HEK293 (cell line): ENCODE results near the gene DOK3.

ENCODE experiments used
- BCL6B ChIP-seq: fragments of 450-650 bp; formaldehyde crosslinking; IDR thresholded peaks from 2 replicates; pipeline ENCODE4 v1.5.1; 2017; ENCODE audit warnings: missing biosample characterization, missing genetic modification characterization
- HIC1 ChIP-seq: fragments of 450-650 bp; formaldehyde crosslinking; IDR thresholded peaks from 2 replicates; pipeline ENCODE4 v1.5.1; 2016; ENCODE audit warnings: missing biosample characterization, missing genetic modification characterization
- IKZF3 ChIP-seq: fragments of 450-650 bp; IDR thresholded peaks from 2 replicates; pipeline ENCODE4 v1.5.0; 2018; ENCODE audit warnings: missing biosample characterization, mild to moderate bottlenecking, missing genetic modification characterization, moderate library complexity
- REST ChIP-seq: fragments of 450-650 bp; formaldehyde crosslinking; IDR thresholded peaks from 2 replicates; pipeline ENCODE4 v1.5.1; 2016; ENCODE audit warnings: missing biosample characterization, missing genetic modification characterization
- SP2 ChIP-seq: fragments of 450-650 bp; formaldehyde crosslinking; IDR thresholded peaks from 2 replicates; pipeline ENCODE4 v1.5.1; 2016; ENCODE audit warnings: missing biosample characterization, missing genetic modification characterization
- SP3 ChIP-seq: fragments of 450-650 bp; formaldehyde crosslinking; IDR thresholded peaks from 2 replicates; pipeline ENCODE4 v1.5.1; 2016; ENCODE audit warnings: missing biosample characterization, missing genetic modification characterization
- TSHZ1 ChIP-seq: fragments of 450-650 bp; formaldehyde crosslinking; IDR thresholded peaks from 2 replicates; pipeline ENCODE4 v1.5.1; 2016; ENCODE audit warnings: missing biosample characterization, missing genetic modification characterization, borderline replicate concordance
- WT1 ChIP-seq: fragments of 450-650 bp; formaldehyde crosslinking; IDR thresholded peaks from 2 replicates; pipeline ENCODE4 v1.5.1; 2016; ENCODE audit warnings: missing biosample characterization, missing genetic modification characterization
- ZFP37 ChIP-seq: fragments of 450-650 bp; formaldehyde crosslinking; IDR thresholded peaks from 2 replicates; pipeline ENCODE4 v1.5.1; 2016; ENCODE audit warnings: missing biosample characterization, missing genetic modification characterization
- ZNF114 ChIP-seq: fragments of 450-650 bp; formaldehyde crosslinking; IDR thresholded peaks from 2 replicates; pipeline ENCODE4 v1.5.0; 2017; ENCODE audit warnings: missing biosample characterization, missing genetic modification characterization
- ZNF138 ChIP-seq: fragments of 450-650 bp; formaldehyde crosslinking; IDR thresholded peaks from 2 replicates; pipeline ENCODE4 v1.5.1; 2016; ENCODE audit warnings: missing biosample characterization, missing genetic modification characterization, borderline replicate concordance
- ZNF157 ChIP-seq: fragments of 450-650 bp; formaldehyde crosslinking; IDR thresholded peaks from 2 replicates; pipeline ENCODE4 v1.5.1; 2016; ENCODE audit warnings: missing biosample characterization, missing genetic modification characterization
- ZNF18 ChIP-seq: fragments of 450-650 bp; formaldehyde crosslinking; IDR thresholded peaks from 2 replicates; pipeline ENCODE4 v1.5.1; 2016; ENCODE audit warnings: missing biosample characterization, missing genetic modification characterization
- ZNF223 ChIP-seq: fragments of 450-650 bp; formaldehyde crosslinking; IDR thresholded peaks from 2 replicates; pipeline ENCODE4 v1.5.1; 2016; ENCODE audit warnings: missing biosample characterization, missing genetic modification characterization
- ZNF335 ChIP-seq: fragments of 450-650 bp; formaldehyde crosslinking; conservative IDR thresholded peaks from 2 replicates; pipeline ENCODE4 v1.5.1; 2016; ENCODE audit warnings: missing biosample characterization, missing genetic modification characterization
- ZNF488 ChIP-seq: fragments of 450-650 bp; formaldehyde crosslinking; IDR thresholded peaks from 2 replicates; pipeline ENCODE4 v1.5.1; 2016; ENCODE audit warnings: missing biosample characterization, missing genetic modification characterization
- ZNF596 ChIP-seq: fragments of 450-650 bp; IDR thresholded peaks from 2 replicates; pipeline ENCODE4 v1.5.0; 2018; ENCODE audit warnings: missing biosample characterization, mild to moderate bottlenecking, missing genetic modification characterization, moderate library complexity
- ZNF629 ChIP-seq: fragments of 450-650 bp; formaldehyde crosslinking; IDR thresholded peaks from 2 replicates; pipeline ENCODE4 v1.5.1; 2017; ENCODE audit warnings: missing biosample characterization, missing genetic modification characterization
- ZNF645 ChIP-seq: fragments of 450-650 bp; formaldehyde crosslinking; IDR thresholded peaks from 2 replicates; pipeline ENCODE4; 2016; ENCODE audit warnings: missing biosample characterization, missing genetic modification characterization
- ZNF707 ChIP-seq: fragments of 450-650 bp; formaldehyde crosslinking; IDR thresholded peaks from 2 replicates; pipeline ENCODE4 v1.5.1; 2016; ENCODE audit warnings: missing biosample characterization, missing genetic modification characterization
- ZNF747 ChIP-seq: fragments of 450-650 bp; formaldehyde crosslinking; IDR thresholded peaks from 2 replicates; pipeline ENCODE4 v1.5.1; 2016; ENCODE audit warnings: missing biosample characterization, missing genetic modification characterization
- ZSCAN23 ChIP-seq: fragments of 450-650 bp; formaldehyde crosslinking; IDR thresholded peaks from 2 replicates; pipeline ENCODE4 v1.5.1; 2016; ENCODE audit warnings: missing biosample characterization, missing genetic modification characterization
- ZSCAN4 ChIP-seq: fragments of 450-650 bp; formaldehyde crosslinking; IDR thresholded peaks from 2 replicates; pipeline ENCODE4 v1.5.1; 2017; ENCODE audit warnings: missing biosample characterization, missing genetic modification characterization

Gene DOK3

GRCh38 chr5:177516601-177517568 is 7.3 kb upstream of the DOK3 start, which contains the start of gene DDX41 (continued):
- TF ChIP-seq HIC1 (peak; percentile 99), IKZF3 (tag by site-specific recombination) (peak; percentile 97), ZSCAN4 (tag by site-specific recombination) (no peak; the same call in 1 of the 2 replicates), ZNF138 (no peak), SP3 (peak; percentile 89), ZNF114 (tag by site-specific recombination) (no peak), ZNF335 (tag by site-specific recombination) (peak; percentile 98), ZSCAN23 (no peak), ZNF223 (tag by site-specific recombination) (no peak), ZNF488 (tag by site-specific recombination) (no peak), ZNF645 (tag by site-specific recombination) (no peak), SP2 (tag by site-specific recombination) (peak; percentile 94), ZNF629 (peak; percentile 94), ZNF596 (tag by site-specific recombination) (no peak), ZNF157 (tag by site-specific recombination) (no peak), REST (0 out of 2 replicates have a peak, but pooled peaks have one; percentile 31), ZNF747 (no peak), BCL6B (no peak), ZNF18 (tag by site-specific recombination) (no peak; the same call in 1 of the 2 replicates), ZNF707 (no peak), ZFP37 (tag by site-specific recombination) (peak; percentile 72), TSHZ1 (tag by site-specific recombination) (no peak), WT1 (tag by site-specific recombination) (peak; percentile 52)
